GM12801 (cell line): ENCODE measurements around the gene STPG1.

Experiments used
- CTCF ChIP-seq: IDR thresholded peaks from one replicate; pipeline ENCODE4 v1.5.1; 2011; ENCODE audit warnings: control low read depth; ENCODE audit not compliant: insufficient read length; ENCODE audit errors: extremely low read depth

STPG1 gene

GRCh38 chr1:24343412-24344089 is 70.0 kb downstream of the STPG1 start:
- TF ChIP-seq CTCF, result no peak

GRCh38 chr1:24341260-24341659 is 72.3 kb downstream of the STPG1 start:
- TF ChIP-seq CTCF, result no peak

DNA sequence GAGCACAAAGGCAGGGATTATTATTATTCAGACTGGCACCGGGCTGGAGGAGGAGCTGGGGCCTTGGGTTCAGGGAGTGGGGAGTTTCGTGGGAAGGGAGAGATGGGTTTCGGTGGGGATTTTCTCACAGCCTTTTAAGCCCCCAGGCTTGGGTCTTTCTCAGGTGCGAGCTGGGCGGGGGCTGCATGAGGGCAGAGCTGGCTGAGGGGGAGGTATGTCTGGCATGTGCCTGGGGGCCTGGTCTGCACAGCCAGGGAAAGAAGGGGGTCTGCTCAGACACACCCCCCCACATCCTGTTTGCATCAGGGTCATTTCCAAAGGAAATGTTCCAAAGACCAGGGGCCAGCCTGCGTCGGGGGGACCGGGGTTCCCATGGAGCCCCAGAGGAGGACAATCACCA is 72.8 kb downstream of the STPG1 start:
- TF ChIP-seq CTCF, result no peak

DNA sequence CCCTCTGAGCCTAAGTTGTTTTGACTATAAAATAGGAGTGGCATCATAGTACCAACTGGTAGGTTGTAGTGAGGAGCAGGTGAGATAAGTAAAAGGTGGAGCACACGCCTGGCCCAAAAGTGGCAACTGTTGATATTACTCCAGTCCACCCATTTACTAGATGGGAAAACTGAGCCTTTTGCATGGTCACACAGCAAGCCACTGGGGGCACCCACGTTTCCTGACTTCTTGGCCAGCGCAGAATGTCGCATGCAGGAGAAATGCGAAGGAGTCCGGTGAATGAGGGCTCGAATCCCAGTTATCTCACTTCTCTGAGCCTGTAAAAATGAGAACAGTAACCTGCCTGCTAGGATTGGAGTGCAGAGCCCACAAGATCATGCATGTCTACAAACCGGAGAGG is 73.6 kb downstream of the STPG1 start:
- TF ChIP-seq CTCF, result no peak

DNA sequence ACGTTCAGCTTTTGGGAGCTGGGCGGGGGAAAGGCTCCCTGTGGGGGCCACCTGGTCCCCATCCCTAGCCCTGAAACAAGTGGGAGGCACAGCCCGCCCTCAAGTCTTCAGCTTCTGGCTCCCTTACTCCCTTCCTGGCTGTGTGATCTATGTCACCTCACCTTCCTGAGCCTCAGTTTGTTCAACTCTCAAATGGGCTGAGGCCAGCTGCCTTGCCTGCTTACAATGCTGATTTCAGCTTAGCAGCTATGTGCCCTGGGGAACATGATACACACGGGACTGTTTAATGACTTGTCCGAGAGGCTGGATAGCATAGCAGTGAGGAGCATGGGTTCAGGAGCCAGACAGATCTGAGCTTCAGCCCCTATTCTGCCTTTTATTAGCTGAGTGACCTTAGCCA is 75.1 kb downstream of the STPG1 start:
- no peak for TF ChIP-seq CTCF

GRCh38 chr1:24337455-24337854 is 76.1 kb downstream of the STPG1 start:
- TF ChIP-seq CTCF, result no peak

DNA sequence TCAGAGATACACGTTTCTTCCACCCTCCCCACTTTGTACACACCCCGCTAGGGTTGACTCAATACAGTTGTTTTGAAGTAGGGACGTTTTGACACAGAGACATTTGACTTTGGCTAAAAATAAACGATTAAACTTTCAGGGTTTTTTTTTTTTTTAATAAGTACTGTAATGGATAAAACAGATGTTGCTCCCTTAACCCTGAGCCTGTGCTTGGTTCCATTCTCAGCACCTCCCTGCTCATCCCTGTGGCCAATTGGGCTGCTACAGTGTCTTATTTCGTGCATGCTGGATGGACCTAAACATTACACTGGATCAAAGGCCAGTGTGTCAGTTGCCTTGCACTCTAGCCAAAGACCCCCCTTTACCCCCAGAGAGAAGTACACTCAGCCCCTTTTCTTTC is 77.5 kb downstream of the STPG1 start:
- TF ChIP-seq CTCF, result no peak
